GM12878 (cell line): Measurements from ENCODE around the gene DET1. TPM values are rescaled to one million over a fixed set of nuclear protein-coding genes. Genes with fewer than 3 reads are reported as not detected.

Experiments
- ATAC-seq: fragments of 200-7000 bp; cut with Tn5 transposase; 3 replicates; pipeline ENCODE4 v1.9.1; 2020; ENCODE audit warnings: mild to moderate bottlenecking, moderate library complexity
- BruUV-seq: library from RNA; stranded (reverse); fragments of 400-500 nt; replicated peaks from 2 replicates; lab custom pipeline; 2021; lab: Mats Ljungman, UMichigan
- CTCF ChIA-PET: fragments of 300-600 bp; sonication (Branson Sonifier 250); formaldehyde crosslinking; extraction: SDS; loops from one replicate; lab custom pipeline; 2021; ENCODE audit warnings: inconsistent platforms; lab: Yijun Ruan, JAX
- POLR2A ChIA-PET: fragments of 350-600 bp; formaldehyde crosslinking; extraction: SDS; loops from one replicate; lab custom pipeline; 2021; ENCODE audit warnings: inconsistent platforms; lab: Charles Lee
- RAD21 ChIA-PET: fragments of 300-600 bp; sonication (Branson Sonifier 250); formaldehyde crosslinking; loops from one replicate; lab custom pipeline; 2023; ENCODE audit warnings: antibody characterized with exemption; ENCODE audit not compliant: unreplicated experiment; lab: Charles Lee
- SMC1A ChIA-PET: fragments of 300-600 bp; sonication (Branson Sonifier 250); formaldehyde crosslinking; loops from one replicate; lab custom pipeline; 2023; ENCODE audit not compliant: unreplicated experiment, uncharacterized antibody; lab: Charles Lee
- DNase-seq: peaks from one replicate; pipeline ENCODE4 v3.0.0-alpha.2; 2011; ENCODE audit warnings: low read depth, low spot score
- FAIRE-seq: peaks from 3 replicates; lab custom pipeline; 2011; peaks lifted over from hg19 to GRCh38; lab: Jason Lieb, UNC
- H2AFZ ChIP-seq: 2 replicates; pipeline ENCODE4 v1.6.0; 2011; ENCODE audit warnings: low read depth, low read length, control low read depth; ENCODE audit not compliant: control insufficient read depth
- H3K27ac ChIP-seq: 2 replicates; pipeline ENCODE4 v1.5.1; 2011; ENCODE audit warnings: control low read depth; ENCODE audit not compliant: control insufficient read depth, insufficient read depth
- H3K27me3 ChIP-seq, 2 experiments: replicated peaks in 1 of 2; 2 replicates each; pipeline versions ENCODE4 v1.6.0 to v1.6.1; 2011; ENCODE audit warnings: low read length in 1 of 2; ENCODE audit not compliant: control insufficient read depth in 2 of 2, insufficient read depth in 2 of 2
- H3K36me3 ChIP-seq, 2 experiments: 2 replicates each; pipeline ENCODE4 v1.5.1; 2011; ENCODE audit warnings: low read length in 1 of 2; ENCODE audit not compliant: control insufficient read depth in 2 of 2, insufficient read depth in 2 of 2
- H3K4me1 ChIP-seq: 2 replicates; pipeline ENCODE4 v1.6.1; 2011; ENCODE audit warnings: mild to moderate bottlenecking, low read length, moderate library complexity, mixed read lengths; ENCODE audit not compliant: control insufficient read depth, insufficient read depth
- H3K4me2 ChIP-seq: 2 replicates; pipeline ENCODE4 v1.6.0; 2011; ENCODE audit warnings: control low read depth; ENCODE audit not compliant: control insufficient read depth, insufficient read depth
- H3K4me3 ChIP-seq: fragments of 200-600 bp; sonication (generic); 2 replicates; pipeline ENCODE4 v1.5.1; 2016
- H3K79me2 ChIP-seq: 2 replicates; pipeline ENCODE4 v1.6.0; 2011; ENCODE audit warnings: low read length; ENCODE audit not compliant: control insufficient read depth, insufficient read depth
- H3K9ac ChIP-seq: 2 replicates; pipeline ENCODE4 v1.8.0; 2011; ENCODE audit warnings: low read length, control low read depth, mixed read lengths; ENCODE audit not compliant: control insufficient read depth, insufficient read depth
- H3K9me3 ChIP-seq: replicated peaks from 3 replicates; pipeline ENCODE4 v1.5.1; 2011; ENCODE audit warnings: mild to moderate bottlenecking, low read length; ENCODE audit not compliant: control insufficient read depth, insufficient read depth
- H4K20me1 ChIP-seq: 2 replicates; pipeline ENCODE4 v1.6.0; 2011; ENCODE audit not compliant: control insufficient read depth, insufficient read depth
- IRF4 ChIP-seq: IDR thresholded peaks from 2 replicates; pipeline ENCODE4 v1.6.1; 2011; ENCODE audit warnings: low read depth, low read length
- RUNX3 ChIP-seq: IDR thresholded peaks from 2 replicates; pipeline ENCODE4 v1.6.1; 2012; ENCODE audit warnings: low read length, inconsistent platforms
- SPI1 ChIP-seq: IDR thresholded peaks from 2 replicates; pipeline ENCODE4 v1.6.1; 2011; ENCODE audit warnings: low read depth, mild to moderate bottlenecking, low read length, moderate library complexity, borderline replicate concordance; ENCODE audit not compliant: insufficient read depth
- STAT1 ChIP-seq: fragments of 450-650 bp; conservative IDR thresholded peaks from 2 replicates; pipeline ENCODE4 v1.6.1; 2014; ENCODE audit warnings: antibody characterized with exemption, mild to moderate bottlenecking
- TBL1XR1 ChIP-seq: IDR thresholded peaks from 2 replicates; pipeline ENCODE4 v1.6.1; 2012; ENCODE audit warnings: low read depth, low read length, improper control_type of control experiment
- YBX1 ChIP-seq: fragments of 450-650 bp; IDR thresholded peaks from 2 replicates; pipeline ENCODE4 v1.6.1; 2016; ENCODE audit warnings: antibody characterized with exemption
- WGBS: methylation state at CpG from one replicate; pipeline ENCODE4 v1.1.6; 2016; ENCODE audit warnings: low lambda C conversion rate; ENCODE audit not compliant: insufficient replicate concordance, insufficient coverage; ENCODE audit errors: missing lambda C conversion rate; 5-methylcytosine and 5-hydroxymethylcytosine counted together
- in situ Hi-C: fragments of 300-500 bp; cut with MboI; formaldehyde crosslinking; loops from 9 replicates; pipeline ENCODE4 v1.14.3; 2018; ENCODE audit warnings: mixed read lengths
- intact Hi-C: fragments of 100-400 bp; cut with micrococcal nuclease; formaldehyde crosslinking; loops from one replicate; pipeline ENCODE4 v1.14.2; 2022; ENCODE audit not compliant: unreplicated experiment
- polyA plus RNA-seq, 11 experiments: library from polyadenylated mRNA; depleted of rRNA in 4 of 11; unstranded in 6 of 11; stranded (reverse) in 5 of 11; fragments of >200 nt; fragmentation: Nextera tagmentation in 4 of 11; fragmentation: Illumina TruSeq in 1 of 11; extraction: Ambion mirVana in 4 of 11; extraction: Trizol in 1 of 11; gene quantifications; 1 replicate in 1 of 11; 2 replicates in 10 of 11; pipeline versions ENCODE4 v1.2.1 to v1.2.3, GENCODE V29; 2011 to 2016; ENCODE audit warnings: inconsistent platforms in 2 of 11, missing spikeins in 2 of 11, low read depth in 1 of 11
- total RNA-seq, 4 experiments: library from RNA; depleted of rRNA in 3 of 4; stranded (reverse); fragments of >200 nt in 3 of 4; fragmentation: Illumina TruSeq in 1 of 4; extraction: Trizol in 1 of 4; gene quantifications; 2 replicates each; pipeline versions ENCODE4 v1.2.1 to v1.2.3, GENCODE V29; 2013 to 2021
- TF ChIP-seq, protein P1 (sequence below): fragments of 450-650 bp; formaldehyde crosslinking; IDR thresholded peaks from 2 replicates; pipeline ENCODE4 v1.4.0; 2020; ENCODE audit warnings: mild to moderate bottlenecking, moderate library complexity

The DET1 gene
- total and polyA plus RNA-seq, 10 of the 15 experiments (the other 5 are each of a cell fraction or from before 2014, with no cell fraction given): 0.16 to 2.7 (median 1.4) TPM

DNA sequence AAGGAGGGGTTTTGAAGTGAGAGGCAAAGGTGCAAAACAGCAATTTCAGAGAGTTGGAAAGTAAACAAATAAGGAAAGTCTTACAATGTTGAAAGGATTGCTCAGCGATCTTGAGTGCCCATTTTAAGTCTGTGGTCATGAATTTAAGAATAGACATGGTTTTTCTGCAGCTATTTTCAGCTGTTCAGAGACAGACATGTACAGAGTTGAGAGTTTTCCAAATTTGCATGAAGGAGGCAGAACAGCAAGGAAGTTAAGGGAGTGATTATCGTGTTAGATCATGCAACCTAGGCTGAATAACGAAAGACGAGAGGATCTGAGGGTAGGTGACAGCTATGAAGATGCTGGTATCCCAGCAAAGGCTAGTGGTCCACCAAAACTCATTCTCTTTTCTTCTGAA, 37.2 kb downstream of the DET1 start:
- DNase-seq: no peak
- BruUV-seq: no TSS peak

More for the DNA sequence above, 37.2 kb downstream of the DET1 start:
- FAIRE-seq (no peak), ATAC-seq (no peak)
- ChIA-PET SMC1A (no interaction called here), POLR2A (no interaction called here), CTCF (no interaction called here), RAD21 (no interaction called here)
- intact Hi-C loops (no loop called here), in situ Hi-C loops (no loop called here)
- H3K4me1 ChIP-seq: peaks cover 12% of the 10 kb centered on the region
- no peak overlapping the region for H3K9ac ChIP-seq
- no peaks in the 10 kb centered on the region for H3K79me2 ChIP-seq
- H3K27ac ChIP-seq: no peak overlapping the region
- no peaks in the 10 kb centered on the region for H4K20me1 ChIP-seq
- H3K27me3 ChIP-seq: no peaks in the 10 kb centered on the region
- no peaks in the 10 kb centered on the region for H3K9me3 ChIP-seq
- no peak overlapping the region for H2AFZ ChIP-seq
- WGBS: 1% methylated on average over 4 of the region's 4 CpGs
- no peak overlapping the region for H3K4me3 ChIP-seq
- peak overlapping the region; percentile 1; the same call in 1 of the 2 replicates for H3K4me2 ChIP-seq
- no peak for TF ChIP-seq YBX1
- TF ChIP-seq TBL1XR1: no peak
- TF ChIP-seq, protein P1, sequence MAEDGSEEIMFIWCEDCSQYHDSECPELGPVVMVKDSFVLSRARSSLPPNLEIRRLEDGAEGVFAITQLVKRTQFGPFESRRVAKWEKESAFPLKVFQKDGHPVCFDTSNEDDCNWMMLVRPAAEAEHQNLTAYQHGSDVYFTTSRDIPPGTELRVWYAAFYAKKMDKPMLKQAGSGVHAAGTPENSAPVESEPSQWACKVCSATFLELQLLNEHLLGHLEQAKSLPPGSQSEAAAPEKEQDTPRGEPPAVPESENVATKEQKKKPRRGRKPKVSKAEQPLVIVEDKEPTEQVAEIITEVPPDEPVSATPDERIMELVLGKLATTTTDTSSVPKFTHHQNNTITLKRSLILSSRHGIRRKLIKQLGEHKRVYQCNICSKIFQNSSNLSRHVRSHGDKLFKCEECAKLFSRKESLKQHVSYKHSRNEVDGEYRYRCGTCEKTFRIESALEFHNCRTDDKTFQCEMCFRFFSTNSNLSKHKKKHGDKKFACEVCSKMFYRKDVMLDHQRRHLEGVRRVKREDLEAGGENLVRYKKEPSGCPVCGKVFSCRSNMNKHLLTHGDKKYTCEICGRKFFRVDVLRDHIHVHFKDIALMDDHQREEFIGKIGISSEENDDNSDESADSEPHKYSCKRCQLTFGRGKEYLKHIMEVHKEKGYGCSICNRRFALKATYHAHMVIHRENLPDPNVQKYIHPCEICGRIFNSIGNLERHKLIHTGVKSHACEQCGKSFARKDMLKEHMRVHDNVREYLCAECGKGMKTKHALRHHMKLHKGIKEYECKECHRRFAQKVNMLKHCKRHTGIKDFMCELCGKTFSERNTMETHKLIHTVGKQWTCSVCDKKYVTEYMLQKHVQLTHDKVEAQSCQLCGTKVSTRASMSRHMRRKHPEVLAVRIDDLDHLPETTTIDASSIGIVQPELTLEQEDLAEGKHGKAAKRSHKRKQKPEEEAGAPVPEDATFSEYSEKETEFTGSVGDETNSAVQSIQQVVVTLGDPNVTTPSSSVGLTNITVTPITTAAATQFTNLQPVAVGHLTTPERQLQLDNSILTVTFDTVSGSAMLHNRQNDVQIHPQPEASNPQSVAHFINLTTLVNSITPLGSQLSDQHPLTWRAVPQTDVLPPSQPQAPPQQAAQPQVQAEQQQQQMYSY: no peak
- no peak for TF ChIP-seq IRF4
- no peak for TF ChIP-seq STAT1
- TF ChIP-seq SPI1: no peak
- peak; percentile 53 for TF ChIP-seq RUNX3
- no peaks in the 10 kb centered on the region for H3K36me3 ChIP-seq
